ENCODE results near the gene STXBP6. TPM values are rescaled to one million over a fixed set of nuclear protein-coding genes. Genes with fewer than 3 reads are reported as not detected.

STXBP6 gene
- total and polyA plus RNA-seq, 2 of the 13 experiments (the other 11 are each of a cell fraction or from before 2014, with no cell fraction given) = 35.3 to 42.8 TPM

- TF ChIP-seq, protein P1, sequence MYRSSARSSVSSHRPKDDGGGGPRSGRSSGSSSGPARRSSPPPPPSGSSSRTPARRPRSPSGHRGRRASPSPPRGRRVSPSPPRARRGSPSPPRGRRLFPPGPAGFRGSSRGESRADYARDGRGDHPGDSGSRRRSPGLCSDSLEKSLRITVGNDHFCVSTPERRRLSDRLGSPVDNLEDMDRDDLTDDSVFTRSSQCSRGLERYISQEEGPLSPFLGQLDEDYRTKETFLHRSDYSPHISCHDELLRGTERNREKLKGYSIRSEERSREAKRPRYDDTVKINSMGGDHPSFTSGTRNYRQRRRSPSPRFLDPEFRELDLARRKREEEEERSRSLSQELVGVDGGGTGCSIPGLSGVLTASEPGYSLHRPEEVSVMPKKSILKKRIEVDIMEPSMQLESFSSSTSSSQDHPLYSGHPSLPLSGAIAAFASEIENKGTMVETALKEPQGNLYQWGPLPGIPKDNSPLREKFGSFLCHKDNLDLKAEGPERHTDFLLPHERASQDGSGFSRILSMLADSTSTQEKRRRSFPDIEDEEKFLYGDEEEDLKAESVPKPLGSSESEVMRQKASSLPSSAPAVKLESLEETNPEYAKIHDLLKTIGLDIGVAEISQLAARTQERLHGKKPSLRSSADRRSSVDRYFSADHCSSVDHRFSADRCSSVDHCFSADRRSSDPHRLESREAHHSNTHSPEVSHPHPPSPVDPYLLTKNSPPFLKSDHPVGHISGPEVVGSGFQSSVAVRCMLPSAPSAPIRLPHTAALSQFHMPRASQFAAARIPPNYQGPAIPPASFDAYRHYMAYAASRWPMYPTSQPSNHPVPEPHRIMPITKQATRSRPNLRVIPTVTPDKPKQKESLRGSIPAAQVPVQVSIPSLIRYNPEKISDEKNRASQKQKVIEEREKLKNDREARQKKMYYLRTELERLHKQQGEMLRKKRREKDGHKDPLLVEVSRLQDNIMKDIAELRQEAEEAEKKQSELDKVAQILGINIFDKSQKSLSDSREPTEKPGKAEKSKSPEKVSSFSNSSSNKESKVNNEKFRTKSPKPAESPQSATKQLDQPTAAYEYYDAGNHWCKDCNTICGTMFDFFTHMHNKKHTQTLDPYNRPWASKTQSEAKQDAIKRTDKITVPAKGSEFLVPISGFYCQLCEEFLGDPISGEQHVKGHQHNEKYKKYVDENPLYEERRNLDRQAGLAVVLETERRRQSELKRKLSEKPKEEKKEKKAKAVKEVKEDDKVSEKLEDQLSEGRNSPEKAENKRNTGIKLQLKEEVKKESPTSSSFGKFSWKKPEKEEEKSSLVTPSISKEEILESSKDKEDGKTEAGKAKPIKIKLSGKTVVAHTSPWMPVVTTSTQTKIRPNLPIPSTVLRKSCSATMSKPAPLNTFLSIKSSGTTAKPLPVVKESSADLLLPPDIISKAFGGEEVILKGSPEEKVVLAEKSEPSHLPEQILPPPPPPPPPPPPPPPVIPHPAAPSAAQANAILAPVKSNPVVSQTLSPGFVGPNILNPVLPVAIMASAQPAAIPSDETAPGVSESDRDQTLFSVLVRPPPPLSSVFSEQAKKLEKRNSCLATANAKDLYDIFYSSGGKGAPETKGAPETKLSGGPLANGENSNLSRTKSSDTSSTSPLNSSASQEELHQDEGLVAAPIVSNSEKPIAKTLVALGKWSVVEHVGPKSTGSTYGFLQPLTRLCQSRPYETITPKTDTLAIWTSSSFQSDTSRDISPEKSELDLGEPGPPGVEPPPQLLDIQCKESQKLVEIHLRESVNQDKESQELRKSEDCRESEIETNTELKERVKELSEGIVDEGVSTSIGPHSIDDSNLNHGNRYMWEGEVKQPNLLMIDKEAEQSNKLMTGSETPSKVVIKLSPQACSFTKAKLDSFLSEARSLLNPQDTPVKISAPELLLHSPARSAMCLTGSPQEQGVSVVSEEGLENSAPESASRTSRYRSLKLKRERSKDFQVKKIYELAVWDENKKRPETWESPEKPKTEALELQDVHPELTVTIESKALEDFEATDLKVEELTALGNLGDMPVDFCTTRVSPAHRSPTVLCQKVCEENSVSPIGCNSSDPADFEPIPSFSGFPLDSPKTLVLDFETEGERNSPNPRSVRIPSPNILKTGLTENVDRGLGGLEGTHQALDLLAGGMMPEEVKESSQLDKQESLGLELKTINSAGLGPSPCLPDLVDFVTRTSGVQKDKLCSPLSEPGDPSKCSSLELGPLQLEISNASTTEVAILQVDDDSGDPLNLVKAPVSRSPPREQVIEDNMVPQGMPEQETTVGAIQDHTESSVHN (CRISPR knock-in tag; IDR thresholded peaks at IDR 0.05) = peak; percentile 63; the same call in 1 of the 2 replicates
- TF ChIP-seq ZNF704 (CRISPR knock-in tag; IDR thresholded peaks at IDR 0.05; ENCODE audit: borderline replicate concordance) = peak; percentile 84
- peak; percentile 84; the same call in 1 of the 2 replicates for TF ChIP-seq ZIK1 (CRISPR knock-in tag; IDR thresholded peaks at IDR 0.05; ENCODE audit: borderline replicate concordance, low read depth)
- TF ChIP-seq MAZ (IDR thresholded peaks at IDR 0.05; ENCODE audit: borderline replicate concordance, low read depth, low read length) = 0 out of 2 replicates have a peak, but pooled peaks have one; percentile 22
- peak; percentile 95 for TF ChIP-seq MAZ (CRISPR knock-in tag; IDR thresholded peaks at IDR 0.05; ENCODE audit: low read depth)
- no peak for TF ChIP-seq HNF4A (CRISPR knock-in tag; IDR thresholded peaks at IDR 0.05)
- TF ChIP-seq ZNF225 (CRISPR knock-in tag; IDR thresholded peaks at IDR 0.05) = no peak
- TF ChIP-seq ZNF780A (CRISPR knock-in tag; IDR thresholded peaks at IDR 0.05) = no peak; the same call in 1 of the 2 replicates
- no peak for TF ChIP-seq ZNF512 (CRISPR knock-in tag; IDR thresholded peaks at IDR 0.05)
- no peak; the same call in 1 of the 2 replicates for TF ChIP-seq THAP8 (CRISPR knock-in tag; IDR thresholded peaks at IDR 0.05; ENCODE audit: borderline replicate concordance)
- TF ChIP-seq TAF15 (IDR thresholded peaks at IDR 0.05; ENCODE audit: low read depth, low read length, poor library complexity, severe bottlenecking) = peak; percentile 98
- TF ChIP-seq ZEB1 (IDR thresholded peaks at IDR 0.05; ENCODE audit: insufficient replicate concordance, low read depth) = no peak
- TF ChIP-seq, protein P2, sequence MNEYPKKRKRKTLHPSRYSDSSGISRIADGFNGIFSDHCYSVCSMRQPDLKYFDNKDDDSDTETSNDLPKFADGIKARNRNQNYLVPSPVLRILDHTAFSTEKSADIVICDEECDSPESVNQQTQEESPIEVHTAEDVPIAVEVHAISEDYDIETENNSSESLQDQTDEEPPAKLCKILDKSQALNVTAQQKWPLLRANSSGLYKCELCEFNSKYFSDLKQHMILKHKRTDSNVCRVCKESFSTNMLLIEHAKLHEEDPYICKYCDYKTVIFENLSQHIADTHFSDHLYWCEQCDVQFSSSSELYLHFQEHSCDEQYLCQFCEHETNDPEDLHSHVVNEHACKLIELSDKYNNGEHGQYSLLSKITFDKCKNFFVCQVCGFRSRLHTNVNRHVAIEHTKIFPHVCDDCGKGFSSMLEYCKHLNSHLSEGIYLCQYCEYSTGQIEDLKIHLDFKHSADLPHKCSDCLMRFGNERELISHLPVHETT (CRISPR knock-in tag; conservative IDR thresholded peaks at IDR 0.05) = no peak
- no peak for TF ChIP-seq NONO (IDR thresholded peaks at IDR 0.05)
- peak; percentile 64 for TF ChIP-seq NONO (CRISPR knock-in tag; conservative IDR thresholded peaks at IDR 0.05)
These were observed at the start of gene STXBP6 (continued) for GRCh38 chr14:25049568-25050268.

Data from HepG2 (cell line).